Epidermal melanocyte (primary cell): ENCODE results near the gene GALNT12.
A peak's percentile ranks its signal among the peaks of the same experiment; 100 is the strongest.

Experiments
- DNase-seq: peaks from one replicate; pipeline ENCODE4 v3.0.0; 2011; ENCODE audit warnings: low spot score; ENCODE audit not compliant: insufficient read length

Gene GALNT12

GRCh38 chr9:98860871-98861293, 53.4 kb downstream of the GALNT12 start:
- DNase-seq = peak; percentile 96

GRCh38 chr9:98861781-98862504, 54.5 kb downstream of the GALNT12 start:
- no peak for DNase-seq

- DNase-seq = no peak
Observed at GRCh38 chr9:98862936-98863335, 55.5 kb downstream of the GALNT12 start.

GRCh38 chr9:98864281-98865174, 57.1 kb downstream of the GALNT12 start:
- DNase-seq = no peak

- no peak for DNase-seq
Observed at GRCh38 chr9:98865284-98865875, 57.9 kb downstream of the GALNT12 start.

- no peak for DNase-seq
Observed at GRCh38 chr9:98866435-98867102, 59.1 kb downstream of the GALNT12 start.

GRCh38 chr9:98867103-98867428, 59.6 kb downstream of the GALNT12 start:
- no peak for DNase-seq

GRCh38 chr9:98867429-98868168, 60.1 kb downstream of the GALNT12 start:
- DNase-seq = peak; percentile 61

- DNase-seq = no peak
Observed at GRCh38 chr9:98869078-98869745, 61.7 kb downstream of the GALNT12 start.

GRCh38 chr9:98869866-98870265, 62.4 kb downstream of the GALNT12 start:
- no peak for DNase-seq

- DNase-seq = no peak
Observed at GRCh38 chr9:98870782-98871557, 63.5 kb downstream of the GALNT12 start.

- DNase-seq = no peak
Observed at GRCh38 chr9:98871558-98872065, 64.1 kb downstream of the GALNT12 start.

GRCh38 chr9:98873526-98873925, 66.1 kb downstream of the GALNT12 start:
- DNase-seq = no peak

GRCh38 chr9:98873951-98874371, 66.5 kb downstream of the GALNT12 start:
- DNase-seq = no peak

- no peak for DNase-seq
Observed at GRCh38 chr9:98874721-98875255, 67.3 kb downstream of the GALNT12 start.

- DNase-seq = no peak
Observed at GRCh38 chr9:98875536-98875935, 68.1 kb downstream of the GALNT12 start.

GRCh38 chr9:98877311-98877710, 69.8 kb downstream of the GALNT12 start:
- DNase-seq = no peak

- DNase-seq = no peak
Observed at GRCh38 chr9:98879094-98879962, 71.9 kb downstream of the GALNT12 start.
